ENCODE measurements around the gene RMDN3.

DNA sequence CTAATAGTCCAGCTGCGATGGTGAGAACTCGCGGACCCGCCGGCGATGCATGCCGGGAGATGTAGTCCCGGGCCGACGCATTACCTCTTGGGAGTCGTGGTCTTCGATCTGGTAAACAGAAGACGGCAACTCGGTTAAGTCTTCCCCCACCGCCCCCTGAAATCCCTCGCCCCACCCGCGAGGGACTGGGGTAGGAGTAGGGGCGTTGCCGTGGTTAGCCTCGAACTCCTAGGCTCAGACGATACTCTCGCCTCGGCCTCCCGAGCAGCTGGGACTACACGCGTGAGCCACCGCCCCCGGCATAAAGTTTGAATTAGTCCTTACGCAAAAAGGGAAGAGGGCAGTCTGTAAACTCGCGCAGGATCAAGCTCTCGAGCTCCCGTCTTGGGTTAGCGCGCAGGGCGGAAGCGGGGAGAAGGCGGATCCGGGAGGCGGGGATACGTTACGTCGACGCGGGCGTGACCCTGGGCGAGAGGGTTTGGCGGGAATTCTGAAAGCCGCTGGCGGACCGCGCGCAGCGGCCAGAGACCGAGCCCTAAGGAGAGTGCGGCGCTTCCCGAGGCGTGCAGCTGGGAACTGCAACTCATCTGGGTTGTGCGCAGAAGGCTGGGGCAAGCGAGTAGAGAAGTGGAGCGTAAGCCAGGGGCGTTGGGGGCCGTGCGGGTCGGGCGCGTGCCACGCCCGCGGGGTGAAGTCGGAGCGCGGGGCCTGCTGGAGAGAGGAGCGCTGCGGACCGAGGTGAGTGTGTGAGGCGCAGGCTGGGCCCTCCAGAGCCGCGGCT lies 60.2 kb downstream of the RMDN3 start, which contains the start of gene RAD51:
- no peak for TF ChIP-seq CTCF (IDR thresholded peaks at IDR 0.05)
- TF ChIP-seq POLR2A (IDR thresholded peaks at IDR 0.05): peak; percentile 19 to 52
- TF ChIP-seq EP300 (IDR thresholded peaks at IDR 0.05): no peak
- TF ChIP-seq POLR2AphosphoS5 (IDR thresholded peaks at IDR 0.05): peak; percentile 64 to 89 (median 76)
